ENCODE data around the gene CACNA1I. TPM values are rescaled to one million over a fixed set of nuclear protein-coding genes. Genes with fewer than 3 reads are reported as not detected.

The CACNA1I gene
- total RNA-seq, 2 donors from 2014 or later, result 0.08 TPM; not detected in 1

- Histone ChIP-seq H3K27ac (no peak overlapping the region), H3K27me3 (no peaks in the 10 kb centered on the region), H3K9me3 (peaks cover 0 to 12% of the 10 kb centered on the region in 2 donors), H3K36me3 (no peaks in the 10 kb centered on the region), H3K4me1 (no peaks in the 10 kb centered on the region), H3K4me3 (no peak overlapping the region)
- TF ChIP-seq CTCF (IDR thresholded peaks at IDR 0.05), result no peak
- DNase-seq (ENCODE audit: low spot score), result no peak
Measured at GRCh38 chr22:39641660-39642310, 71.2 kb downstream of the CACNA1I start.

GRCh38 chr22:39643311-39644083 lies 72.9 kb downstream of the CACNA1I start:
- no peaks in the 10 kb centered on the region for H3K27me3 ChIP-seq
- no peaks in the 10 kb centered on the region for H3K36me3 ChIP-seq
- H3K4me3 ChIP-seq, result no peak overlapping the region
- no peak for DNase-seq (ENCODE audit: low spot score)
- H3K27ac ChIP-seq, result no peak overlapping the region
- H3K9me3 ChIP-seq, result peaks cover 0 to 12% of the 10 kb centered on the region in 2 donors
- TF ChIP-seq CTCF (IDR thresholded peaks at IDR 0.05), result no peak
- no peaks in the 10 kb centered on the region for H3K4me1 ChIP-seq

- DNase-seq (ENCODE audit: low spot score), result no peak
- Histone ChIP-seq H3K36me3 (no peaks in the 10 kb centered on the region), H3K27me3 (no peaks in the 10 kb centered on the region), H3K4me1 (no peaks in the 10 kb centered on the region), H3K4me3 (no peak overlapping the region), H3K27ac (no peak overlapping the region), H3K9me3 (no peaks in the 10 kb centered on the region)
- no peak for TF ChIP-seq CTCF (IDR thresholded peaks at IDR 0.05)
Measured at GRCh38 chr22:39645532-39645931, 75.0 kb downstream of the CACNA1I start.

GRCh38 chr22:39646398-39647063 lies 76.0 kb downstream of the CACNA1I start:
- no peak for DNase-seq (ENCODE audit: low spot score)
- Histone ChIP-seq H3K27me3 (no peaks in the 10 kb centered on the region), H3K27ac (no peak overlapping the region), H3K36me3 (no peaks in the 10 kb centered on the region), H3K4me3 (no peak overlapping the region), H3K9me3 (no peaks in the 10 kb centered on the region), H3K4me1 (no peaks in the 10 kb centered on the region)
- TF ChIP-seq CTCF (IDR thresholded peaks at IDR 0.05), result no peak

- TF ChIP-seq CTCF (IDR thresholded peaks at IDR 0.05), result no peak
- H3K36me3 ChIP-seq, result no peaks in the 10 kb centered on the region
- no peaks in the 10 kb centered on the region for H3K27me3 ChIP-seq
Measured at GRCh38 chr22:39647836-39648629, 77.5 kb downstream of the CACNA1I start.

More at GRCh38 chr22:39647836-39648629, 77.5 kb downstream of the CACNA1I start:
- Histone ChIP-seq H3K4me3 (no peak overlapping the region), H3K27ac (no peak overlapping the region), H3K9me3 (peaks cover 0 to 6% of the 10 kb centered on the region in 2 donors), H3K4me1 (no peaks in the 10 kb centered on the region)
- DNase-seq (ENCODE audit: low spot score), result no peak

All from right atrium auricular region (tissue), 2 donors.